Stimulated activated effector memory CD8-positive, alpha-beta T cell treated with anti-CD3 and anti-CD28 coated beads, Interleukin-12 subunit alpha, Interleukin-12 subunit beta, amount 100 ng/mL, for 72 hours (primary cell): ENCODE measurements around the gene PROKR2.
A peak's percentile ranks its signal among the peaks of the same experiment; 100 is the strongest.

Source experiments
- ATAC-seq: fragments of 150-1000 bp; cut with Tn5 transposase; 2 replicates; pipeline ENCODE4 v1.10.0; 2021
- DNase-seq, 2 donors: peaks; one replicate each; pipeline ENCODE4 v3.0.0; 2021 to 2022; ENCODE audit warnings: low spot score in 2 of 2
- H3K27ac Mint-ChIP-seq: one replicate; pipeline ENCODE4 v1.8.0; 2022; ENCODE audit warnings: mild to moderate bottlenecking, mixed read lengths
- H3K36me3 Mint-ChIP-seq: one replicate; pipeline ENCODE4 v1.8.0; 2022; ENCODE audit warnings: mild to moderate bottlenecking, mixed read lengths
- H3K4me1 Mint-ChIP-seq: one replicate; pipeline ENCODE4 v1.8.0; 2022; ENCODE audit warnings: mixed read lengths
- H3K4me3 Mint-ChIP-seq: one replicate; pipeline ENCODE4 v1.8.0; 2022; ENCODE audit warnings: mild to moderate bottlenecking, mixed read lengths
- H3K9me3 Mint-ChIP-seq: one replicate; pipeline ENCODE4 v1.8.0; 2022; ENCODE audit warnings: mixed read lengths

Gene PROKR2

DNA sequence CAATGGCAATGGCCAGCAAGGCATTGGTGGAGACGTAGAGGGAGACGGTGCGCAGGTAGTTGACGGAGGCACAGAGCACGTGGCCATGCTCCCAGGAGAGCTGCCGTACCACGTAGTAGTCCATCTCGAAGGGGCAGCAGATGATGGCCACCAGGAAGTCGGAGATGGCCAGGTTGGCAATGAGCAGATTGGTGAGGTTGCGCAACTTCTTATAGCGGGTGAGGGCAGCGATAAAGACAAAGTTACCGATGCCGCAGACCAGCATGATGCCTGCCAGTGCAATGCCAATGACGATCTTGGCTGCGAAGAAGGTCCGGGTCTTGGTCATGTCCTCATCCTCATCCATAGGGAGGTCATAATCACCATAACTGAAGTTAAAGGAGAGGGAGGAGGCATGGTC lies 2.8 kb downstream of the PROKR2 start:
- Mint-ChIP-seq H3K4me3 (no peak overlapping the region), H3K27ac (no peak overlapping the region), H3K4me1 (no peaks in the 10 kb centered on the region), H3K9me3 (peaks cover 12% of the 10 kb centered on the region), H3K36me3 (no peaks in the 10 kb centered on the region)
- DNase-seq: no peak
- ATAC-seq: no peak

DNA sequence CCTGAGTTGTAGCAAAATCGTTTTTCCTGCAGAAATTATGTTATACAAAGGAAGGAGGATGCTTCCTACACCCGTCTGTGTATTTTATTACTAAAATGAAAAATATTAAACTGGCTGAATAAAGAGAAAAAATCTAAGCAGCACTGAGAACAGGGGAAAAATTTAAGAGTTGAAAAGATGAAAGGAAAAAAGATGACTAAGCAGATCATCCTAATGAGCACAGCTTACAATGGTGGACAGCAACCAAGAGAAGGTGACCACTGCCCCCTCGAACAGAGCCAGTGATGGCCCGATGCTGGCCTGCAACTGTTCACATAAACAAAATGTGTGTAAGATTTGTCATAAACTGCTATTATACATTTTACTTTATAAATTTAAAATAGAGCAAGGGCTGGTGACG lies 4.2 kb downstream of the PROKR2 start:
- Mint-ChIP-seq H3K9me3 (peaks cover 20% of the 10 kb centered on the region), H3K4me3 (no peak overlapping the region), H3K4me1 (no peaks in the 10 kb centered on the region), H3K36me3 (no peaks in the 10 kb centered on the region), H3K27ac (no peak overlapping the region)
- DNase-seq (no peak), ATAC-seq (no peak)

DNA sequence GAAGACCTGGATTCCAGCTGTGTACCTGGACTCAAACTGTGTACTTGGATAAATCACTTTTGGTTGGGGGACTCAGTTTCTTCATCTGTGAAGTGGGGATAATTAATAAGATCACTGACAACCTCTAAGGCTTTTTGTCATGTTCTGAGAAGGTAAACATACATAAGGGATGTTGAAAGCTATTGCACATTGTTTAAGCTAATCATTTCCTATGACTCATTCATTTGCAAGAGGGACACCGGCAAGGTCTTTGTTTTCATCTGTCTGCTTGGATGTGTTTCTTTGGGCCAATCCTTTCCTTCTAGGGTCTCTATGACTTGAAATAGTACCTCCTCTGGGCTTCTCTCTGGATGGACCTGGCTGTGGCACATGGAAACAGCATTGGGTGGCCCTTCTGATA lies 6.8 kb downstream of the PROKR2 start:
- Mint-ChIP-seq H3K9me3 (peaks cover 31% of the 10 kb centered on the region), H3K4me3 (no peak overlapping the region), H3K4me1 (no peaks in the 10 kb centered on the region), H3K27ac (no peak overlapping the region), H3K36me3 (no peaks in the 10 kb centered on the region)
- ATAC-seq: no peak
- DNase-seq: no peak

DNA sequence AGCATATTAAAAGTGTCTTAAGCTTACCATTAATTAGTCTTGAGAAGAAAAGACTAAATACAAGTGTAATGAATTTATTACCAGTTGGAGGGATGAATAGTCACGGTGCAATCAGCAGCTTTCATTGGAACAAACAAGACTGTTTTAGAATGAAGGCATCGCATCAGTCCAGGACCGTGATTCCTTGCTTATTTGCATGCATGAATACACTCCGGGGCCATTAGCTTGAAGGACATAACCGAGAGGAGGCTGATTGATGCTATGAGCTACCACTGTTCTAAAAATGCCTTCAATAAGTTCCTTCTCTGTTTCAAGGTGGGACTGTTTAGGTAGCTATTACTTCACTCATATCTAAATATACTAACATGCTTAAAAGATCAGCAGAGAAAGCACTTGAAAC lies 17.9 kb downstream of the PROKR2 start:
- no peak overlapping the region for H3K27ac Mint-ChIP-seq
- H3K9me3 Mint-ChIP-seq: no peaks in the 10 kb centered on the region
- ATAC-seq: no peak
- no peaks in the 10 kb centered on the region for H3K36me3 Mint-ChIP-seq
- no peak overlapping the region for H3K4me3 Mint-ChIP-seq
- no peaks in the 10 kb centered on the region for H3K4me1 Mint-ChIP-seq
- no peak for DNase-seq

DNA sequence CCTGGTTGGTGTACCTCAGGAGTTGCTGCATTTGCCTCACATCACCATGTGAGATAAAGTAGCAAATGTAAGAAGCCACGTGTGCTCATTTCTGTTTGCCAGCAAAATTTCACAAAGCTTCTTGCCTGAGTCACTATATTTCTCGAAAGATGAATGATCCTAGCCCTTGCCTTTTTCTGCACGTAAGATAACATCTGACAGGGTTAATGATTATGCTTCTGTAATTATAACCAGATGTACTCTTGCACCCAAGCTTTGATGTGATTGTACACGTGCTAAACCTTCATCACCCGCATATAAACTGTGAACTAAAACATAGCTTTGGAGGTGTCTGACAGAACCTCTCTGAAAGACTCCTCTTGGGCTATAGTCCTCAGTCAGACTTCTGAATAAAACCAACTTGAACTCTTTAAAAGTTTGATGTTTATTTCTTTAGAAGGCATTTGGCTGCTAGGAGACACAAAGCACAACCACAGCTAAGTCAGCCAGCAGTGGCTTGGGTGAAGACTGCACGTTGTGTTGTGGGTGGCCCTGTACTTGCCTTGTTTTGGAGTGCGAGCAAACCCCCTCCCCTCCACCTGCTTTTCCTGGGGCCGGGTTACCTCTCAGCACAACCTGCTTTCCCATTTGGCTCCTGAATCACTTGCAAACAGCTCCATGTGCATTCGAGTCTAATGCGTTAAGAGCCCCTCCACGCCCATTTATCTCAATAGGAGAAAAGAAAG lies 19.3 kb downstream of the PROKR2 start:
- ATAC-seq (no peak), DNase-seq (no peak)
- Mint-ChIP-seq H3K36me3 (no peaks in the 10 kb centered on the region), H3K9me3 (no peaks in the 10 kb centered on the region), H3K4me1 (no peaks in the 10 kb centered on the region), H3K4me3 (no peak overlapping the region), H3K27ac (no peak overlapping the region)

DNA sequence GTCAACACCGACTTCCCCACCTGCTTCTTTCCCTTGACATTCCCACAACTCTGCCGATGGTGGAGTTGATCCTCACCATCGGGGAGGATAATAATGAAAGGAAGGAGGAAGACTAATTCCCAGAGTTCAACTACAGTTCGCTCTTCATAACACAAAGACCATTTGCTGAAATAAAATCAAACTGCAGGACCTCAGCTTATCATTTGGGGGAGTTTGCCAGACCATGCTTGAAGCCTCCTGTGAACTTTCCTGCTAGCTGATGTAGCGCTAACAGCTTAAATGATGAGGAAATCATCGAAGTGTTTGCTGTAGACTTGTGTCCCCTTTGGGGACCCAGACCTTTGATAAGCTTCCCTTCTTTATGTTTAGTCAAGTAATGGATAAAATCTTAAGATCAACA lies 26.2 kb downstream of the PROKR2 start:
- H3K9me3 Mint-ChIP-seq: no peaks in the 10 kb centered on the region
- ATAC-seq: no peak
- no peaks in the 10 kb centered on the region for H3K36me3 Mint-ChIP-seq

DNA sequence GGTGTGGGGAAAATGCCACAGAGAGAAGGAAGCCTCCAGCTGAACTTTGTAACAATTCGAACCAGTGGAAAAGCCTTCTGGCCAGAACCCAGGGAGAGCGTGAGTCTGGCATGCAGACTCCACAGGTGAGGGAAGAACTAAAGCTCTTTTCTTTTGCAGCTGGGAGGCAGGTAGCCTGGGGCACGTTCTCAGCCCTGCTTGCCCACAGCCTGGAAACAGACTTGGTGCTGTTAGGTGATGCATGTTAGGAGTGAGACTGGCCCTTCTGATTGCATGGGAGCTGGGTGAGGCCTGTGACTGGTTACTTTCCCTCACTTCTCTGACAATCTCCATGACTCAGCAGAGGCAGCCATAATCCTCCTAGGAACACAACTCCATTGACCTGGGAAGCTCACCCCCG lies 34.2 kb downstream of the PROKR2 start:
- Mint-ChIP-seq H3K9me3 (peaks cover 8% of the 10 kb centered on the region), H3K4me1 (peaks cover 6% of the 10 kb centered on the region), H3K4me3 (no peak overlapping the region), H3K36me3 (no peaks in the 10 kb centered on the region), H3K27ac (no peak overlapping the region)
- ATAC-seq (no peak), DNase-seq (no peak)

More for the DNA sequence above, 26.2 kb downstream of the PROKR2 start:
- Mint-ChIP-seq H3K27ac (no peak overlapping the region), H3K4me3 (no peak overlapping the region), H3K4me1 (no peaks in the 10 kb centered on the region)
- DNase-seq: no peak

DNA sequence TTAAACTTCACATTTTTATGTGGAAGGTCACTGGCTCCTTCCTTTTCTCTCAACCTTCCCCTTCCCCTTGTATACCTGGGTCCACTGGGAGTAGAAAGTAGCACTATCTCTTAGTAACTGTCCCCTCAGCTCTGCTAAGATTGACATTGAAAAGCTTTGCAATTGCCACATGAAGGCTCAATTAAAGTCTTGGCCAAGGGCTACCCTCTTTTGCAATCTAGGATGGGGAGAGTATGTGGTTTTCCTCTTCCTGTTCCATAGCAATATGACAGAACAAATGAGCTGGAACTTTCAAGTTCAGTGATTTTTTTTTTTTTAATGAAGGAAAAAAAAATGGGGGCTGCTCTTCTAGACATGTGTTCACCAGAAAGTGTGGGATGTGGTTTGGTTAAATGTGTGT lies 37.1 kb downstream of the PROKR2 start:
- H3K4me3 Mint-ChIP-seq: no peak overlapping the region
- no peak for DNase-seq
- H3K9me3 Mint-ChIP-seq: peaks cover 8% of the 10 kb centered on the region
- no peaks in the 10 kb centered on the region for H3K36me3 Mint-ChIP-seq
- H3K4me1 Mint-ChIP-seq: peaks cover 6% of the 10 kb centered on the region
- ATAC-seq: no peak
- H3K27ac Mint-ChIP-seq: no peak overlapping the region

DNA sequence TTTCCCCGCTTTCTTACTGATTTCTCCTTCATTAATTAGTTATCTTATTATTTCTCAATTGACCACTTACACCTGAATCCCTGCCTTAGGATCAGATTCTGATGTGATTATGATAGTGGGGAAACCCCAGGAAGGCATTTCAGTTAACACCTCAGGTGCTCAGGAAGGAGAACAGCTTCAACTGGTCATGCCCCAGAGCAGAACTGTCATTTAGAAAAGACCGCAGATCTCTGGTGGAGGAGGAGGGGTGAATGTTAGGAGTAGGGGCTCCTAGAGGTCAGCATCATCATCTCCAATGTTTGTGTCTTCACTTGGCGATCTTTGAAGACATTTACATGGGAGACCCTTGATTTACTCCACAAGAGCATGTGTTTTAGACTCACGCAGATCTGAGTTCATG lies 44.5 kb downstream of the PROKR2 start:
- H3K9me3 Mint-ChIP-seq: no peaks in the 10 kb centered on the region
- H3K27ac Mint-ChIP-seq: no peak overlapping the region
- no peak for ATAC-seq
- H3K36me3 Mint-ChIP-seq: no peaks in the 10 kb centered on the region
- H3K4me3 Mint-ChIP-seq: no peak overlapping the region
- peaks cover 11% of the 10 kb centered on the region for H3K4me1 Mint-ChIP-seq
- DNase-seq: no peak

DNA sequence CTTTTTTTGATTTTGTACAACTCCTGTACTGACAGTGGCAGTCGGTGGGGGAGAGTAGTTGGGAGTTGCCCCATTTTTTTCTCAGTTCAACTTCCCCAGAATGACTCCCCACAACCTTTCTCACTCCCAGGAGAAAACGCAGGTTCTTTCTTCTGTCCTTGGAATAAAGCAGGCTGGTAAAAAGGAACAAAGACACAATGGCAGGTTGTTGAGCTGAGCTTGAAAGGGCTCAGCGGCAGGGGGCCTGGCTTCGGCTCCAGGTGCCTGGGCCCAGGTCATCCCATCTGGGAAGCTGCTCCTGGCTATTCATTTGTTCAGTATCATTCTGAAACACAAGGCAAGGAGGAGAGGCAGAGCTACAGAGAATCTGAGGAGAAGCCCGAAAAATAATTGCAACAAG lies 46.2 kb downstream of the PROKR2 start:
- ATAC-seq (no peak), DNase-seq (no peak)
- Mint-ChIP-seq H3K9me3 (no peaks in the 10 kb centered on the region), H3K27ac (no peak overlapping the region), H3K36me3 (no peaks in the 10 kb centered on the region), H3K4me3 (no peak overlapping the region), H3K4me1 (peaks cover 17% of the 10 kb centered on the region)

DNA sequence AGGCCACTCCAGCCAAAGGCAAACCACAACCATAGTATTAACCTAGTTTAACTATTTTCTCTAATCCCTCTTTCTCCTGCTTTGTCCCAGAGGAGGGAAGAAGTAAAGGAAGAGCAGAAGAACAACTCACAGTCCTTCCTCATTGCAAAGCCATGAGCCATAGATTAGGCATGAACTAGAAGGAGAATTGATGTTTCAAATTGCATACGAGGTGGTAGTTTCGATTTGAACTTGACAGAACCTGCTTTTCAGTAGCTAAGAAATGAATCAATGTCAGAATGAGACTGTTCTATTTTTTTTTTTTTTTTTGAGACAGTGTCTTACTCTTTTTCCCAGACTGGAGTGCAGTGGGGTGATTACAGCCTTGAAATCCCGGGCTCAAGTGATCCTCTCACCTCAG lies 48.3 kb downstream of the PROKR2 start:
- DNase-seq: no peak
- Mint-ChIP-seq H3K9me3 (no peaks in the 10 kb centered on the region), H3K27ac (no peak overlapping the region), H3K36me3 (no peaks in the 10 kb centered on the region), H3K4me1 (peaks cover 17% of the 10 kb centered on the region), H3K4me3 (no peak overlapping the region)
- peak; percentile 71 for ATAC-seq

DNA sequence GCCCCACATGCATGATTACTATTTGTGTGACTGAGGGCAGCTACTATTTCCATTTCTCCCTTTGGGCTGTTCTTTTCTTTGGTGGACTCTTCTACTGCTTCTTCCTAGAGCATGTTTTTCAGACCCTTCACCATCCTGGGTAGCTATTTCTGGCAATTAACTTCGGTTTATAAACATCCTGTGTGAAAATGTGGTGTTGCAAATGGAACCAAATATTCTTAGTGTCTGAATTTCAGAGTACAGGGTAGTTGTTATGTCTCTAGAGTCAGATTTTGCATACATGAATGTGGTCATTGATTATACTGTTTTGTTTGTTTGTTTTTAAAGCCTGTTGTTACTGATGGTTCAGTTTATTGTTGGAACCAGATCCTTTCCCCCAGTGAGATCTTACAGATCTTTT lies 49.7 kb downstream of the PROKR2 start:
- DNase-seq (no peak), ATAC-seq (peak; percentile 32)
- Mint-ChIP-seq H3K4me3 (no peak overlapping the region), H3K27ac (peak overlapping the region; percentile 11), H3K4me1 (peaks cover 17% of the 10 kb centered on the region), H3K36me3 (no peaks in the 10 kb centered on the region), H3K9me3 (no peaks in the 10 kb centered on the region)
